Keratinocyte (primary cell): ENCODE data around the gene PPEF1.

Source experiments
- CTCF ChIP-seq, 3 experiments: IDR thresholded peaks in 1 of 3; conservative IDR thresholded peaks in 1 of 3; optimal IDR thresholded peaks in 1 of 3; 2 replicates in 2 of 3; 3 replicates in 1 of 3; pipeline versions ENCODE3 to v1.5.1; 2011; ENCODE audit warnings: low read length in 3 of 3, mild to moderate bottlenecking in 3 of 3, moderate library complexity in 2 of 3, control low read depth in 1 of 3, inconsistent platforms in 1 of 3; ENCODE audit not compliant: insufficient read depth in 2 of 3; ENCODE audit errors: extremely low read depth in 1 of 3
- EZH2 ChIP-seq: IDR thresholded peaks from one replicate; pipeline ENCODE4 v1.6.1; 2012; ENCODE audit warnings: inconsistent platforms, mild to moderate bottlenecking, low read length, moderate library complexity

- TF ChIP-seq CTCF (optimal IDR thresholded peaks at IDR 0.05 in 1 of 3, IDR thresholded peaks at IDR 0.05 in 1 of 3, conservative IDR thresholded peaks at IDR 0.05 in 1 of 3; ENCODE audit: extremely low read depth in 1 of 3, insufficient read depth in 2 of 3, low read length in 3 of 3) = no peak
- no peak for TF ChIP-seq EZH2
Observed at GRCh38 chrX:18873189-18873791, 165.8 kb downstream of the PPEF1 start.
